GM12878 (cell line): ENCODE measurements around the gene ABCB9. TPM values are rescaled to one million over a fixed set of nuclear protein-coding genes. Genes with fewer than 3 reads are reported as not detected.

Source experiments
- ESRRA ChIP-seq: IDR thresholded peaks from 2 replicates; pipeline ENCODE4 v1.6.1; 2012; ENCODE audit warnings: mild to moderate bottlenecking, low read length, improper control_type of control experiment
- EZH2 ChIP-seq: IDR thresholded peaks from 2 replicates; pipeline ENCODE4 v1.6.1; 2012; ENCODE audit warnings: low read depth, mild to moderate bottlenecking, control low read depth, inconsistent platforms, low read length, borderline replicate concordance; ENCODE audit not compliant: control insufficient read depth
- IRF4 ChIP-seq: IDR thresholded peaks from 2 replicates; pipeline ENCODE4 v1.6.1; 2011; ENCODE audit warnings: low read depth, low read length
- KLF5 ChIP-seq: fragments of 450-650 bp; IDR thresholded peaks from 2 replicates; pipeline ENCODE4 v1.6.1; 2014; ENCODE audit warnings: mild to moderate bottlenecking; ENCODE audit not compliant: partially characterized antibody
- NFXL1 ChIP-seq: fragments of 450-650 bp; IDR thresholded peaks from 2 replicates; pipeline ENCODE4 v1.6.1; 2017; ENCODE audit warnings: antibody characterized with exemption, mild to moderate bottlenecking, borderline replicate concordance
- NR2C1 ChIP-seq: fragments of 450-650 bp; IDR thresholded peaks from 2 replicates; pipeline ENCODE4 v1.6.1; 2017; ENCODE audit warnings: antibody characterized with exemption, mild to moderate bottlenecking, moderate library complexity
- RFX5 ChIP-seq: IDR thresholded peaks from 2 replicates; pipeline ENCODE4 v1.6.1; 2011; ENCODE audit warnings: low read depth, low read length, improper control_type of control experiment
- SIN3A ChIP-seq: IDR thresholded peaks from 2 replicates; pipeline ENCODE4 v1.6.1; 2012; ENCODE audit warnings: low read depth, low read length, improper control_type of control experiment
- SREBF1 ChIP-seq: IDR thresholded peaks from 2 replicates; pipeline ENCODE4 v1.6.1; 2012; ENCODE audit warnings: mild to moderate bottlenecking, low read length
- SUPT20H ChIP-seq: IDR thresholded peaks from 2 replicates; pipeline ENCODE4 v1.6.1; 2011; ENCODE audit warnings: low read depth, mild to moderate bottlenecking, low read length, moderate library complexity, borderline replicate concordance; ENCODE audit not compliant: control insufficient read depth
- TAF1 ChIP-seq: IDR thresholded peaks from 2 replicates; pipeline ENCODE4 v1.6.1; 2011; ENCODE audit warnings: mild to moderate bottlenecking, low read depth, low read length, borderline replicate concordance
- ZBED1 ChIP-seq: IDR thresholded peaks from 2 replicates; pipeline ENCODE4 v1.6.1; 2016; ENCODE audit warnings: borderline replicate concordance
- polyA plus RNA-seq, 11 experiments: library from polyadenylated mRNA; depleted of rRNA in 4 of 11; unstranded in 6 of 11; stranded (reverse) in 5 of 11; fragments of >200 nt; fragmentation: Nextera tagmentation in 4 of 11; fragmentation: Illumina TruSeq in 1 of 11; extraction: Ambion mirVana in 4 of 11; extraction: Trizol in 1 of 11; gene quantifications; 1 replicate in 1 of 11; 2 replicates in 10 of 11; pipeline versions ENCODE4 v1.2.1 to v1.2.3, GENCODE V29; 2011 to 2016; ENCODE audit warnings: inconsistent platforms in 2 of 11, missing spikeins in 2 of 11, low read depth in 1 of 11
- total RNA-seq, 4 experiments: library from RNA; depleted of rRNA in 3 of 4; stranded (reverse); fragments of >200 nt in 3 of 4; fragmentation: Illumina TruSeq in 1 of 4; extraction: Trizol in 1 of 4; gene quantifications; 2 replicates each; pipeline versions ENCODE4 v1.2.1 to v1.2.3, GENCODE V29; 2013 to 2021
- TF ChIP-seq, protein P1 (sequence below): fragments of 450-650 bp; IDR thresholded peaks from 2 replicates; pipeline ENCODE4 v1.6.1; 2017; ENCODE audit warnings: mild to moderate bottlenecking
- TF ChIP-seq, protein P2 (sequence below): IDR thresholded peaks from 2 replicates; pipeline ENCODE4 v1.6.1; 2012; ENCODE audit warnings: low read depth, low read length, improper control_type of control experiment
- TF ChIP-seq, protein P3 (sequence below): IDR thresholded peaks from 2 replicates; pipeline ENCODE4 v1.6.1; 2012; ENCODE audit warnings: improper control_type of control experiment, low read depth, low read length; ENCODE audit not compliant: insufficient replicate concordance
- TF ChIP-seq, protein P4 (sequence below): fragments of 450-650 bp; IDR thresholded peaks from 2 replicates; pipeline ENCODE4 v1.6.1; 2017; ENCODE audit warnings: mild to moderate bottlenecking, moderate library complexity

ABCB9 gene
- total and polyA plus RNA-seq, 10 of the 15 experiments (the other 5 are each of a cell fraction or from before 2014, with no cell fraction given), result 0.37 to 4.9 (median 3.1) TPM

DNA sequence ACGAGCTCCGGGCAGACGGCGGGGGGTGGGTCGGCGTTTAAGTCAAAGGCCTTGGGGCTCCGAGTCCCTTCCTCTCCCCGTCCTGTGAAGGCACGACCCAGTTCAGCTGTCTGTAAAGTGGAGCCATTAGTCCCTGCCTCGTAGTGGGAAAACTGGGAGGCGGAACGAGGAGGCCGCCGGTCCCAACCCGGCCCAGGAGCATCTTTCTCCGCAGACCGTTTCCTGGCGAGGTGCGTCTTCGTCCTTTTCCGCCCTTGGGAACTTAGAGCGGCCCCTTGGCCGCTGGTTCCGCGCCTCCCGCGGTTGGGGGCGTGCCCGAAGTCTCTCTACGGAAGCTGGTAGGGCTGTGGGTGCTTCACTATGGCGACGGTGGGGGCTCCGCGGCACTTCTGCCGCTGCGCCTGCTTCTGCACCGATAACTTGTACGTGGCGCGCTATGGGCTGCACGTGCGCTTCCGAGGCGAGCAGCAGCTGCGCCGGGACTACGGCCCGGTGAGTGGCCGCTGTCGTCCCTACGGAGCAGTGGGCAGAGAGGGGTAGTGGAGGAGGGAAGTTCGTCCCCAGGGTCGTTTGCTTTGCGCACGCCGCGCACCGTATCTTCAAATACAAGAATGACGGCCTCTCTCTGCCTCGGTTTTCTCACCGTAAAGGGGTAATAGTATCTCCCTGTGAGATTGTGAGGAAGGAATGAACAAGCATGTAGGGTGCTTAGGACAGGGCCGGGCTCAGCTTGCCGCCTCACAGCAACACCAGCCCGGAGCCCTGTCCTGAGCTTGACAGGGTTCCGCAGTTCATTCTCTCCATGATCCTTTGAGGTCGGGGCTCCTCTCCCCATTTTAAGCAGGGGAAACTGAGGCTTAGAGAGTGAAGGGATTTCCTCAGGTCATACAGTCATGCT, 8.9 kb upstream of the ABCB9 start, which contains the start of gene OGFOD2 (continued):
- TF ChIP-seq IRF4 (no peak), SUPT20H (no peak), RFX5 (peak; percentile 41; the same call in 1 of the 2 replicates), EZH2 (no peak), KLF5 (peak; percentile 41), SIN3A (peak; percentile 93), NFXL1 (no peak), ZBED1 (no peak), TAF1 (peak; percentile 71), SREBF1 (no peak), ESRRA (no peak), NR2C1 (no peak)
- TF ChIP-seq, protein P1, sequence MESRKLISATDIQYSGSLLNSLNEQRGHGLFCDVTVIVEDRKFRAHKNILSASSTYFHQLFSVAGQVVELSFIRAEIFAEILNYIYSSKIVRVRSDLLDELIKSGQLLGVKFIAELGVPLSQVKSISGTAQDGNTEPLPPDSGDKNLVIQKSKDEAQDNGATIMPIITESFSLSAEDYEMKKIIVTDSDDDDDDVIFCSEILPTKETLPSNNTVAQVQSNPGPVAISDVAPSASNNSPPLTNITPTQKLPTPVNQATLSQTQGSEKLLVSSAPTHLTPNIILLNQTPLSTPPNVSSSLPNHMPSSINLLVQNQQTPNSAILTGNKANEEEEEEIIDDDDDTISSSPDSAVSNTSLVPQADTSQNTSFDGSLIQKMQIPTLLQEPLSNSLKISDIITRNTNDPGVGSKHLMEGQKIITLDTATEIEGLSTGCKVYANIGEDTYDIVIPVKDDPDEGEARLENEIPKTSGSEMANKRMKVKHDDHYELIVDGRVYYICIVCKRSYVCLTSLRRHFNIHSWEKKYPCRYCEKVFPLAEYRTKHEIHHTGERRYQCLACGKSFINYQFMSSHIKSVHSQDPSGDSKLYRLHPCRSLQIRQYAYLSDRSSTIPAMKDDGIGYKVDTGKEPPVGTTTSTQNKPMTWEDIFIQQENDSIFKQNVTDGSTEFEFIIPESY, result no peak
- TF ChIP-seq, protein P2, sequence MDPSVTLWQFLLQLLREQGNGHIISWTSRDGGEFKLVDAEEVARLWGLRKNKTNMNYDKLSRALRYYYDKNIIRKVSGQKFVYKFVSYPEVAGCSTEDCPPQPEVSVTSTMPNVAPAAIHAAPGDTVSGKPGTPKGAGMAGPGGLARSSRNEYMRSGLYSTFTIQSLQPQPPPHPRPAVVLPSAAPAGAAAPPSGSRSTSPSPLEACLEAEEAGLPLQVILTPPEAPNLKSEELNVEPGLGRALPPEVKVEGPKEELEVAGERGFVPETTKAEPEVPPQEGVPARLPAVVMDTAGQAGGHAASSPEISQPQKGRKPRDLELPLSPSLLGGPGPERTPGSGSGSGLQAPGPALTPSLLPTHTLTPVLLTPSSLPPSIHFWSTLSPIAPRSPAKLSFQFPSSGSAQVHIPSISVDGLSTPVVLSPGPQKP, result peak; percentile 71
- TF ChIP-seq, protein P3, sequence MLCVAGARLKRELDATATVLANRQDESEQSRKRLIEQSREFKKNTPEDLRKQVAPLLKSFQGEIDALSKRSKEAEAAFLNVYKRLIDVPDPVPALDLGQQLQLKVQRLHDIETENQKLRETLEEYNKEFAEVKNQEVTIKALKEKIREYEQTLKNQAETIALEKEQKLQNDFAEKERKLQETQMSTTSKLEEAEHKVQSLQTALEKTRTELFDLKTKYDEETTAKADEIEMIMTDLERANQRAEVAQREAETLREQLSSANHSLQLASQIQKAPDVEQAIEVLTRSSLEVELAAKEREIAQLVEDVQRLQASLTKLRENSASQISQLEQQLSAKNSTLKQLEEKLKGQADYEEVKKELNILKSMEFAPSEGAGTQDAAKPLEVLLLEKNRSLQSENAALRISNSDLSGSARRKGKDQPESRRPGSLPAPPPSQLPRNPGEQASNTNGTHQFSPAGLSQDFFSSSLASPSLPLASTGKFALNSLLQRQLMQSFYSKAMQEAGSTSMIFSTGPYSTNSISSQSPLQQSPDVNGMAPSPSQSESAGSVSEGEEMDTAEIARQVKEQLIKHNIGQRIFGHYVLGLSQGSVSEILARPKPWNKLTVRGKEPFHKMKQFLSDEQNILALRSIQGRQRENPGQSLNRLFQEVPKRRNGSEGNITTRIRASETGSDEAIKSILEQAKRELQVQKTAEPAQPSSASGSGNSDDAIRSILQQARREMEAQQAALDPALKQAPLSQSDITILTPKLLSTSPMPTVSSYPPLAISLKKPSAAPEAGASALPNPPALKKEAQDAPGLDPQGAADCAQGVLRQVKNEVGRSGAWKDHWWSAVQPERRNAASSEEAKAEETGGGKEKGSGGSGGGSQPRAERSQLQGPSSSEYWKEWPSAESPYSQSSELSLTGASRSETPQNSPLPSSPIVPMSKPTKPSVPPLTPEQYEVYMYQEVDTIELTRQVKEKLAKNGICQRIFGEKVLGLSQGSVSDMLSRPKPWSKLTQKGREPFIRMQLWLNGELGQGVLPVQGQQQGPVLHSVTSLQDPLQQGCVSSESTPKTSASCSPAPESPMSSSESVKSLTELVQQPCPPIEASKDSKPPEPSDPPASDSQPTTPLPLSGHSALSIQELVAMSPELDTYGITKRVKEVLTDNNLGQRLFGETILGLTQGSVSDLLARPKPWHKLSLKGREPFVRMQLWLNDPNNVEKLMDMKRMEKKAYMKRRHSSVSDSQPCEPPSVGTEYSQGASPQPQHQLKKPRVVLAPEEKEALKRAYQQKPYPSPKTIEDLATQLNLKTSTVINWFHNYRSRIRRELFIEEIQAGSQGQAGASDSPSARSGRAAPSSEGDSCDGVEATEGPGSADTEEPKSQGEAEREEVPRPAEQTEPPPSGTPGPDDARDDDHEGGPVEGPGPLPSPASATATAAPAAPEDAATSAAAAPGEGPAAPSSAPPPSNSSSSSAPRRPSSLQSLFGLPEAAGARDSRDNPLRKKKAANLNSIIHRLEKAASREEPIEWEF, result no peak
- TF ChIP-seq, protein P4, sequence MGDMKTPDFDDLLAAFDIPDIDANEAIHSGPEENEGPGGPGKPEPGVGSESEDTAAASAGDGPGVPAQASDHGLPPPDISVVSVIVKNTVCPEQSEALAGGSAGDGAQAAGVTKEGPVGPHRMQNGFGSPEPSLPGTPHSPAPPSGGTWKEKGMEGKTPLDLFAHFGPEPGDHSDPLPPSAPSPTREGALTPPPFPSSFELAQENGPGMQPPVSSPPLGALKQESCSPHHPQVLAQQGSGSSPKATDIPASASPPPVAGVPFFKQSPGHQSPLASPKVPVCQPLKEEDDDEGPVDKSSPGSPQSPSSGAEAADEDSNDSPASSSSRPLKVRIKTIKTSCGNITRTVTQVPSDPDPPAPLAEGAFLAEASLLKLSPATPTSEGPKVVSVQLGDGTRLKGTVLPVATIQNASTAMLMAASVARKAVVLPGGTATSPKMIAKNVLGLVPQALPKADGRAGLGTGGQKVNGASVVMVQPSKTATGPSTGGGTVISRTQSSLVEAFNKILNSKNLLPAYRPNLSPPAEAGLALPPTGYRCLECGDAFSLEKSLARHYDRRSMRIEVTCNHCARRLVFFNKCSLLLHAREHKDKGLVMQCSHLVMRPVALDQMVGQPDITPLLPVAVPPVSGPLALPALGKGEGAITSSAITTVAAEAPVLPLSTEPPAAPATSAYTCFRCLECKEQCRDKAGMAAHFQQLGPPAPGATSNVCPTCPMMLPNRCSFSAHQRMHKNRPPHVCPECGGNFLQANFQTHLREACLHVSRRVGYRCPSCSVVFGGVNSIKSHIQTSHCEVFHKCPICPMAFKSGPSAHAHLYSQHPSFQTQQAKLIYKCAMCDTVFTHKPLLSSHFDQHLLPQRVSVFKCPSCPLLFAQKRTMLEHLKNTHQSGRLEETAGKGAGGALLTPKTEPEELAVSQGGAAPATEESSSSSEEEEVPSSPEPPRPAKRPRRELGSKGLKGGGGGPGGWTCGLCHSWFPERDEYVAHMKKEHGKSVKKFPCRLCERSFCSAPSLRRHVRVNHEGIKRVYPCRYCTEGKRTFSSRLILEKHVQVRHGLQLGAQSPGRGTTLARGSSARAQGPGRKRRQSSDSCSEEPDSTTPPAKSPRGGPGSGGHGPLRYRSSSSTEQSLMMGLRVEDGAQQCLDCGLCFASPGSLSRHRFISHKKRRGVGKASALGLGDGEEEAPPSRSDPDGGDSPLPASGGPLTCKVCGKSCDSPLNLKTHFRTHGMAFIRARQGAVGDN, result no peak
